Neural cell (in vitro differentiated cells): ENCODE measurements around the gene HEXIM2. TPM values are rescaled to one million over a fixed set of nuclear protein-coding genes. Genes with fewer than 3 reads are reported as not detected.

Experiments
- H2AFZ ChIP-seq: fragments of 200-600, 300-800 bp; sonication (generic), shearing (Covaris generic); 2 replicates; pipeline ENCODE4 v1.6.0; 2014; ENCODE audit warnings: low read depth, mild to moderate bottlenecking, antibody characterized with exemption, low read length, moderate library complexity
- H3F3A ChIP-seq: fragments of 200-600 bp; shearing (Covaris generic); 2 replicates; pipeline ENCODE4 v1.6.1; 2016; ENCODE audit warnings: mild to moderate bottlenecking, moderate library complexity, mixed read lengths, antibody characterized with exemption, low read length; ENCODE audit not compliant: insufficient read depth, poor library complexity, severe bottlenecking
- H3K27ac ChIP-seq: fragments of 200-600, 300-800 bp; sonication (generic), shearing (Covaris generic); 2 replicates; pipeline ENCODE4 v1.5.1; 2014; ENCODE audit warnings: mild to moderate bottlenecking, low read length, moderate library complexity
- H3K27me3 ChIP-seq: fragments of 300-800, 200-600 bp; sonication (generic), shearing (Covaris generic); 2 replicates; pipeline ENCODE4 v1.6.0; 2014; ENCODE audit warnings: mild to moderate bottlenecking, low read depth, low read length, moderate library complexity; ENCODE audit not compliant: insufficient read depth
- H3K36me3 ChIP-seq: fragments of 300-800, 200-600 bp; sonication (generic), shearing (Covaris generic); 2 replicates; pipeline ENCODE4 v1.5.1; 2014; ENCODE audit warnings: mild to moderate bottlenecking, antibody characterized with exemption, low read length, moderate library complexity; ENCODE audit not compliant: insufficient read depth
- H3K4me2 ChIP-seq: fragments of 300-800, 200-600 bp; sonication (generic), shearing (Covaris generic); 2 replicates; pipeline ENCODE4 v1.6.0; 2014; ENCODE audit warnings: mild to moderate bottlenecking, low read length
- H3K4me3 ChIP-seq: fragments of 300-800, 200-600 bp; sonication (generic), shearing (Covaris generic); 2 replicates; pipeline ENCODE4 v1.5.1; 2014; ENCODE audit warnings: mild to moderate bottlenecking, low read length, moderate library complexity
- H3K79me2 ChIP-seq: fragments of 200-600 bp; shearing (Covaris generic); replicated peaks from 2 replicates; pipeline ENCODE4 v1.6.0; 2014; ENCODE audit warnings: mild to moderate bottlenecking, low read length, moderate library complexity; ENCODE audit not compliant: insufficient read depth
- H3K9ac ChIP-seq: fragments of 300-800, 200-600 bp; sonication (generic), shearing (Covaris generic); 2 replicates; pipeline ENCODE4 v1.6.1; 2016; ENCODE audit warnings: mild to moderate bottlenecking, low read length, mixed read lengths
- H3K9me2 ChIP-seq: fragments of 200-600 bp; shearing (Covaris generic); 2 replicates; pipeline ENCODE4 v1.6.1; 2016; ENCODE audit warnings: mild to moderate bottlenecking, low read length, mixed read lengths; ENCODE audit not compliant: insufficient read depth
- H3K9me3 ChIP-seq: fragments of 200-600, 300-800 bp; sonication (generic), shearing (Covaris generic); 2 replicates; pipeline ENCODE4 v1.6.1; 2016; ENCODE audit warnings: mild to moderate bottlenecking, mixed run types, low read length, moderate library complexity, mixed read lengths
- H4K20me1 ChIP-seq: fragments of 200-600 bp; shearing (Covaris generic); 2 replicates; pipeline ENCODE4 v1.6.1; 2016; ENCODE audit warnings: mild to moderate bottlenecking, mixed run types; ENCODE audit not compliant: insufficient read depth
- CTCF ChIP-seq: fragments of 450-650 bp; IDR thresholded peaks from 2 replicates; pipeline ENCODE4 v1.5.1; 2014; ENCODE audit warnings: antibody characterized with exemption, mild to moderate bottlenecking, moderate library complexity; ENCODE audit not compliant: poor library complexity, severe bottlenecking
- EP300 ChIP-seq: fragments of 450-650 bp; conservative IDR thresholded peaks from 2 replicates; pipeline ENCODE4 v1.6.1; 2014; ENCODE audit warnings: antibody characterized with exemption, mild to moderate bottlenecking, moderate library complexity; ENCODE audit not compliant: poor library complexity, severe bottlenecking
- EZH2 ChIP-seq: fragments of 200-600, 300-800 bp; shearing (Covaris generic), sonication (generic); IDR thresholded peaks from 2 replicates; pipeline ENCODE4 v1.6.1; 2014; ENCODE audit warnings: antibody characterized with exemption, low read length, borderline replicate concordance, mild to moderate bottlenecking; ENCODE audit not compliant: insufficient read depth, poor library complexity, severe bottlenecking
- MXI1 ChIP-seq: fragments of 450-650 bp; conservative IDR thresholded peaks from 2 replicates; pipeline ENCODE4 v1.6.1; 2014; ENCODE audit warnings: antibody characterized with exemption, mild to moderate bottlenecking; ENCODE audit not compliant: poor library complexity, severe bottlenecking
- POLR2AphosphoS5 ChIP-seq: IDR thresholded peaks from 2 replicates; pipeline ENCODE4 v1.6.1; 2012
- RAD21 ChIP-seq: fragments of 450-650 bp; conservative IDR thresholded peaks from 2 replicates; pipeline ENCODE4 v1.6.1; 2014; ENCODE audit warnings: antibody characterized with exemption, mild to moderate bottlenecking, moderate library complexity
- REST ChIP-seq: IDR thresholded peaks from 2 replicates; pipeline ENCODE4 v1.6.1; 2012; ENCODE audit warnings: borderline replicate concordance
- SMC3 ChIP-seq: fragments of 450-650 bp; conservative IDR thresholded peaks from 2 replicates; pipeline ENCODE4 v1.6.1; 2014; ENCODE audit warnings: antibody characterized with exemption, mild to moderate bottlenecking, moderate library complexity; ENCODE audit not compliant: poor library complexity
- TAF1 ChIP-seq: IDR thresholded peaks from 2 replicates; pipeline ENCODE4 v1.6.1; 2012; ENCODE audit warnings: low read depth
- polyA plus RNA-seq: library from polyadenylated mRNA; depleted of rRNA; stranded (reverse); fragments of >200 nt; gene quantifications from 2 replicates; pipeline ENCODE4 v1.2.3, GENCODE V29; 2014

Gene HEXIM2
- polyA plus RNA-seq, 1 donor from 2014 or later: 13.9 TPM

GRCh38 chr17:45138911-45139532, 22.7 kb upstream of the HEXIM2 start (continued):
- TF ChIP-seq EP300: no peak
- TF ChIP-seq EZH2: no peak

GRCh38 chr17:45139533-45139920, 22.1 kb upstream of the HEXIM2 start:
- Histone ChIP-seq H3K9me3 (no peaks in the 10 kb centered on the region), H2AFZ (no peak overlapping the region), H3K9ac (no peak overlapping the region), H3K27ac (no peak overlapping the region), H3K9me2 (no peaks in the 10 kb centered on the region), H3K36me3 (no peaks in the 10 kb centered on the region), H3K79me2 (no peaks in the 10 kb centered on the region), H3K4me3 (no peak overlapping the region), H4K20me1 (no peaks in the 10 kb centered on the region), H3K27me3 (no peaks in the 10 kb centered on the region), H3K4me2 (no peak overlapping the region), H3F3A (no peaks in the 10 kb centered on the region)
- no peak for TF ChIP-seq REST
- no peak for TF ChIP-seq EP300
- TF ChIP-seq POLR2AphosphoS5: no peak
- no peak for TF ChIP-seq EZH2
- no peak for TF ChIP-seq MXI1
- TF ChIP-seq TAF1: no peak
- TF ChIP-seq CTCF: no peak
- no peak for TF ChIP-seq RAD21
- no peak for TF ChIP-seq SMC3

- Histone ChIP-seq H2AFZ (no peak overlapping the region), H3K9ac (no peak overlapping the region), H3F3A (no peaks in the 10 kb centered on the region), H3K79me2 (no peaks in the 10 kb centered on the region), H3K4me3 (no peak overlapping the region), H3K9me2 (no peaks in the 10 kb centered on the region), H3K27me3 (no peaks in the 10 kb centered on the region), H3K4me2 (no peak overlapping the region), H3K9me3 (no peaks in the 10 kb centered on the region), H3K27ac (no peak overlapping the region), H3K36me3 (no peaks in the 10 kb centered on the region), H4K20me1 (no peaks in the 10 kb centered on the region)
- TF ChIP-seq CTCF: no peak
- no peak for TF ChIP-seq EP300
- TF ChIP-seq SMC3: no peak
These were observed 18.5 kb upstream of the HEXIM2 start for GRCh38 chr17:45143094-45143670.
